Activated CD4-positive, alpha-beta T cell treated with anti-CD3 and anti-CD28 coated beads for 1 hour (primary cell): Measurements from ENCODE around the gene MDFI.

Experiments used
- DNase-seq: peaks from one replicate; pipeline ENCODE4 v3.0.0-alpha.2; 2020

The MDFI gene

DNA sequence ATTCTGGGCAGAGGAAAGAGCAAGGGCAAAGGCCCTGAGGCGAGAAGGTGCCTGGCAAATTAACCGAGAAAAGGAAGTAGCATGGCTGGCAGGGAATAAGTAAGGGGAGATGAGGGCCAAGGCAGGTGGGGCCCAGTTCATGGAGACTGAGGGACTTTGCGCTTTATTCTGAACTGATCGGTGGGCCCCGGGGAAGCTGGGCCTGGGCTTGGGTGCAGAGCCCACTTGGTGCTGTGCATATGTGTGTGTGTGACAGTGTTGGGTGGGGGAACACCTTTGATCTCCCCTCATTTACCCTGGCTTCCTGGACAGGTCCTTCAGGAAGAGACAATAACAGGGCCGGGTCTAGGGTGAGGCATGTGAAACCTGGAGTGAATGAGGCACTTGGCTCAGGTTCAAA lies 2.9 kb upstream of the MDFI start:
- DNase-seq, result no peak

DNA sequence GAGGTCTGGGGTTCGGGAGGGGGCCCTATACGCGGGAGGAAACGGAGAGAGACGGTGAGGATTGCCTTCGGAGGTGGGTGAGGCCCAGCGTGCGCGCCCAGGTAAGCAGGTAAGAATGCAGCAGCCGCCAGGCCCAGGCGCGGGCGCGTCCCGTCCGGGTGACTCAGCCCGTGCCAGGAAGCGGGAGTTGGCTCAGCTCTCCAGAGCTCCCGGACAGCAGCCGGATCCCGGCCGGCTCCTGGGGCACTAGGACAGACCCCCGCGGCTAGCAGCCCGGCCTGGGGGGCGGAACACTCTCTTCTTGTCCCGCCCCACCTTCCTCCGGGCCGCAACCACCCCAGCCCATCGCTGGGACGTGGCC lies 1.5 kb upstream of the MDFI start:
- no peak for DNase-seq

GRCh38 chr6:41637194-41638001 lies 870 bp upstream of the MDFI start:
- no peak for DNase-seq

- DNase-seq, result no peak
Observed at GRCh38 chr6:41638935-41639808, 904 bp downstream of the MDFI start.

- DNase-seq, result no peak
Observed at GRCh38 chr6:41639809-41640371, 1.6 kb downstream of the MDFI start.

GRCh38 chr6:41640426-41640825 lies 2.2 kb downstream of the MDFI start:
- no peak for DNase-seq

DNA sequence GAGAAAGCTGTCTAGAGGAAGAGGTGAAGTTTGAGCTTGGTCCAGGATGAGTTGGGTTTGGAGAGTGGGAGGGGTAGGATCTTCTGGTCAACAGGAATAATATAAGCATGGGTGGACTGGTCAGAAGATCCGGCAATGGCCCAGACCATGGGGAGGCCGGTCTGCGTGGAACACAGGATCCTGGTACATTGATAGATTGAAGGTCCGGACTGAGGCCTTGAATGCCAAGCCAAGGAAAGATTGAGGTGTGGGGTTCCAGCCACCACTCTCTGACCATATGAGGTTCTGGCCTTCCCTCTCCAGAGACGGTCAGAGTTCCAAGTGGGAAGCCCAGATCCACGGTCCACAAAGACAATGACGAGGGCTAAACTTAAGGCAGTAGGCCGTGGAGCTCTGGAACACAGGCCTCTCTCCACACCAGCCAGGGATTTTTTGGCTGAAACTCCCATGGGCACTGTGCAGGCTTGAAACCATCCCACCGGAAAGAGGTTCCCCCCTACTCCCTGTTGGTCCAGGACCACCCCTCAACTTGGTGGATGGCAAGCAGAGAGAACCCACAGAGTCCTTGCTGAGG lies 3.2 kb downstream of the MDFI start:
- DNase-seq, result no peak

DNA sequence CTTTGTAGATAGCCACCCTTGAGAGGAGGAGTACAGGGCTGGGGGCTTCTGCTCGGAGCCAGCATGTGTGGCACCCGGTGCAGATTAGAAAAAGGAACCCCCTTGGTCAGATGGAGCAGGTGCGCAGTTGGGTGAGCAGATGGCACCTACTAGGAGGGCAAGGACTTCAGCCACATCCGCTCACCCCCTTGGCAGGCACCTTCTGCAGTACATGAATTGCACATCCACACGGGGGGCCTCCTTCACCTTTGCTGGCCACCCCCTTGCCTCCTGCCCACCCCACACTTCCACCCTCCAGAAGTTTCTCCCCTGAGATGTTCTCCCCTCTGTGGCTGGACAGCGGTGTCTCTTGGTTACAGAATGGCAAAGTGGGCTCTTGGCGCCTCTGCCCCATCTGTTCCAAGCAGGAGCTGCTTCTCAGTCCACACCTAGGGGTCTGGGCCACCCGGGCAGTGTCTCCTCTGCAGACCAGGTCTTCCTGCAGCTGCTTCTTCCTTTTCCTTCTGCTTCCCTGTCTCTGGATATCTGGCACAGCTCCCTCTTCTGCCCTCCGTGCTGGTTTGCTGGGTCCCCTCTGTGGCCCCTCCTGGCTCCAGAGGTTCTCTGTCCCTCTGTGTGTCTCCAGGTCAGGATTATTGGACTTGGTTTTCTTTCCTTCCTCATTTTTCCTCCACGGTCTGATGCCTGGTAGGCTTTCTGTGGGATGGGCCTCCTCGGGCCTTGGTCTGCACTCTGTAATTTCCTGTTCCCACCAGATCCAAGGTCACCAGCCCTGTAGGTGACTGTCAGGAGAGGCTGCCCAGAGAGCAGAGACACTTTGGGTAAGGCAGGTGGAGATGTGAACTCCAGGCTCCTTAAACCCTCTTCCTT lies 4.1 kb downstream of the MDFI start:
- DNase-seq, result no peak

DNA sequence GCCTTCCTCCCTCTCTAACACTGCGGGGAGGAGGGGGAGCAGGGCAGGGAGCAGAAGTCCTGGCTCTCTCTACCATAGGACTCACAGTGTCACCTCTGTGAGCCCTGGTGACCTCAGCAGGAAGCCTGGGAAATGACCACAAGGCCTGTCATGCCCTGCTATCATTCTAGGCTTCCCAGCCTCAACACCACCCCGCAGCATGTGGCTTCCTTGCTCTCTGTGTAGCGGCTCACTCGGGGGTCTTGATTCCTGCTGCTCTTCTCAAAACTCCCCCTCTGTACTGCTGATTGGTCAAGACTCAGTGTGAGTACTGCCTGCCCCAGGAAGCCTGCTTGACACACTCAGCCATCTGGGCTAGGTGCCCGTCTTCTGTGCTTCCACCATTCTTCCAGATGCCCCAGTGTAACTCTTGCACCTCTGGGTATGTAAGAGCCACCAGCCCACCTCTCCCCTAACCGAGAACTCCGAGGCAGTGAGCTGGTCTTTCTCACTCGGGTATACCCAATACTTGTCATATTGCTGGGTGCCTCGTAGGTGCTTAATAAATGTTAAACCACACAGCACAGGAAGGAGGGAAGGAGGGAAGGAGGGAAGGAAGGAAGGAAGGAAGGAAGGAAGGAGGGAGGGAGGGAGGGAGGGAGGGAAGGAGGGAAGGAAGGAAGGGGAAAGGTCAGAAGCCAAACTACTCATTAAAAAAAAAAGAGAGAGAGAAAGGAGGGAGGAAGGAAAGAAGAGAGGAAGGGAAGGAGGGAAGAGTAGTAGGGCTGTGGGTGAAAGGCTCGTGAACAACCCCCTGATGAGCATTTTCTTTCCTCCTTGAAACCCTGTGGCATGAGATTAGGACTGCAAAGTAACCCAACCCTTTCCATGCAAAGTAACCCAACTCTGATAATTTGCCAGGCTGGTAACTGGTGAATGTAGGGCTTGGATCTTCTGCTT lies 5.0 kb downstream of the MDFI start:
- no peak for DNase-seq

DNA sequence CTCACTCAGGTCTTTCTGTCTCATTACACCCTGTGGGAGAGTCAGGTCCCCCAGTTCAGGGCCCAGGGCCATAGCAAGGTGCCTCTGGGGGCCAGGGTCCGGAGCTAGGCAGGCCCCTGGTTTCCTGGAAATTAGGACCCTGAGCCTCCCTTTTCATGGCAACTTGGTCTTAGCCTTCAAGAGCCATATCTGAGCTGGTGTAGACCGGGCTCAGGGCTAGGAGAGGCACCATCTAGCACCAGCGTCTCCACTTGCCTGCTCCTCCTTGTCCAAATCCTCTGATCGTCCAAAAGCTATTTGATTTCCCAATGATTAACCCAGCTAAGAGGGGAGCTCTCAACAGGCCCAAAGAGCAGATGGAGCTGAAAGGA lies 5.6 kb downstream of the MDFI start:
- no peak for DNase-seq

- no peak for DNase-seq
Observed at GRCh38 chr6:41644297-41644879, 6.1 kb downstream of the MDFI start.

DNA sequence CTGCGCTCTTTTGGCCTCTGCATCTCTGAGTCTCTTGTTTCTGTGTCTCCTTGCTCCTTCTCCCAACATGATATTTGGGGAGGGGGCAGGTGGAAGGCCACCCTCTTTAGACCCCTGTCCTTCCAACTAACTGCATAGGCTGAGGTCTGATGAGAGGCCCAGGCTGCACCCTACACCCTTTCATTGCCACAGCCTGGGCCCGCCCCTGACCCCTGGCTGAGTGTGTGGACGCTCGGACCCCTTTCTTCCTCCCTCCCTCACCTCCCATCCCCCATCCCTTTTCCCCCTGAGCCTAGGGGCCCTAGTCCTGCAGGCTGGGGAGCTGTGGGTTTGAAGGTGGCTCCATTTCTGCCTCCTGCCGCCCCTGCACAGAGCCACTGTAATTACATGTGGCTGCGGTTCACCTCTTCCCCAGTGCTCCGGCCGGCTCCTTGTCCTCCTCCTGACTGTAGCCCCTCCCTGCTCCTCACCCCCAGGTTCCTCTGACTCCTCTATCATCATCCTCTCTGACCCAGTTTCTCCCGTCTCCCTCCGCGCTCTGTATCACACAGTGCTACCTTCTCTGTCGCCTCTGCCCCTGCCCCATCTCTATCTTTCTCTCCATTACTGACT lies 6.8 kb downstream of the MDFI start:
- DNase-seq, result no peak

DNA sequence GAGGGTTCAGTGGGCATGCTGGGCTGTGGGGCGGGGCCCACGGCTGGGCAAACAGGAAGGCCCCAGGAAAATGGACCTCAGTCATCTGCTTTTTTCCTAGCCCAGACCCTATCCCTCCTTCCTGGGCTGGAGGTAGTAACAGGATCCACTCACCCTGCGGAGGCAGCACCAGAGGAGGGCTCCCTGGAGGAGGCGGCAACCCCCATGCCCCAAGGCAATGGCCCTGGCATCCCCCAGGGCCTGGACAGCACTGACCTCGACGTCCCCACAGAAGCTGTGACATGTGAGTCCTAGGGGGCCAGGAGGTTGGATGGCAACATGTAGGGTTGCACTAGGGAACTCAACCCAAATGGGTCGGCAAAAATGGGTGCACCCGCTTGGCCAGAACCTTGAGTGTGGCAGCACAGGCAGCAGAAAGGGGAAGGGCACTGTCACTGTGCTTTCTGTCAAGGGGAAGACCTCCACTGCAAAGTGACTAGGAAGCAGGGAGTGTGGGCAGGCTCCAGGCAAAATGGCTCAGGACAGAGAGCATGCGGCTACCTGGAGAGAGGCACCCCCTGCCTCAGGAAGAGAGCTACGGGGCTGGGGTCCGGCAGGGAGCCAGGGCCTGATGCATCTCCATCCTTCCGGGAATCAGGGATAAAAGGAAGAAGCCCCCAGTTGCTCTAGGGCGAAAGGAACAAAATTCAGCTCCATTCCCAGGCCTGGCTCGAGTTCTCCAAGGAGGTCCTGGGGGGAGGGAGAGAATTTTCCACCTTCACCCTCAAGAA lies 7.9 kb downstream of the MDFI start:
- no peak for DNase-seq

DNA sequence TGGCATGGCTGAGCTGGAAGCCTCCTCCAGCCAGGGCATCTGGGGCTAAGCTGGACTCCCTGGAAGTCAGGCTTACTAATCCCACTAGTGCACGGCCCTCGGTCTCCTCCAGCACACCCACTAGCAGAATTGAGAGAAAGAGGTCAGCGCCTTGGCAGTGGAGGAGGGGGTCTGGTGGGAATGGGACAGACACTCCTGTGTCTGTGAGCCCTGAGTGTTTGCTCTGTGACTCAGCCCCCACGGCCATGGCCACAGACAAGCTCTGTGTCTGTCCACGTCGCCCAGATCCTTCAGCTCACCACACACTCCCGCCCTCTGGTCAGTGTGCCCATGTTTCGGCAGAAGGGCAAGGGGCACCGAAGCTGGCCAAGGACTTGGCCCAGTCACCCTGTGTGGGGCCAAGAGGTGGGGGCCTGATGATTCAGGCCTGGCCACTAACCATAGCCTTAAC lies 8.8 kb downstream of the MDFI start:
- no peak for DNase-seq

GRCh38 chr6:41648070-41648585 lies 9.9 kb downstream of the MDFI start:
- DNase-seq, result no peak

DNA sequence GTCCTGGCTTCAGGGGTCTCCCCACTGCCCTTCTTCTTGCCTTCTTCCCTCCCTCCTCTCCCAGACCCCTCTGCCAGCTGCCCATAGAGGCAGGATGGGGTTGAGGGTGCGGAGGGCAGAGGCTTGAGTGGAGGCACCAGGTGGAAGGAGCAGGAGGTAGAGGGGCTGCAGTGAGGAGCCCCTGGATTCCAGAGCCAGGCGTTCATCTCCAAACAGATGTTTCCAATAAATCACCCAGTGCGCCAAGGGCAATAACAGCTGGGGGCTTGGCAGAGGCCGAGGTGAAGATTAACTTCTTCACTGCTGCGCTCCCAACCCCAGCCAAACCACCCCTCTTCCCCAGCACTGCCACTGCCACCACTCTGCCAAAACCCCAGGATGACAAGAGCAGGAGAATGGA lies 10.7 kb downstream of the MDFI start:
- DNase-seq, result no peak

DNA sequence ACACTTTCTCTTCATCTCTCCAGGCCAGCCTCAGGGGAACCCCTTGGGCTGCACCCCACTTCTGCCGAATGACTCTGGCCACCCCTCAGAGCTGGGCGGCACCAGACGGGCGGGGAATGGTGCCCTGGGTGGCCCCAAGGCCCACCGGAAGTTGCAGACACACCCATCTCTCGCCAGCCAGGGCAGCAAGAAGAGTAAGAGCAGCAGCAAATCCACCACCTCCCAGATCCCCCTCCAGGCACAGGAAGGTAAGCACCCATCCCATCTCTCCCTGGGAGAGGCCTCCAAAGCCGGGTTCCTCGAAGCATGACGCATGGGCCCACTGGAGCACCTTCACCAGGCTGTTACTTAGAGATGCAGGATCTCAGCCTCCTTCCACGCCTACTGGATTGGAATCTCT lies 11.3 kb downstream of the MDFI start:
- DNase-seq, result no peak

GRCh38 chr6:41650120-41650519 lies 11.9 kb downstream of the MDFI start:
- no peak for DNase-seq

- no peak for DNase-seq
Observed at GRCh38 chr6:41651246-41651961, 13.1 kb downstream of the MDFI start.
